IMR-90 (cell line): ENCODE data around the gene CSNK2A1. TPM values are rescaled to one million over a fixed set of nuclear protein-coding genes. Genes with fewer than 3 reads are reported as not detected.

Experiments used
- ATAC-seq: fragments of 200-7000 bp; cut with Tn5 transposase; 2 replicates; pipeline ENCODE4 v1.9.1; 2020; ENCODE audit warnings: low read depth, mild to moderate bottlenecking, moderate library complexity
- BruUV-seq: library from RNA; stranded (reverse); fragments of 400-500 nt; replicated peaks from 2 replicates; lab custom pipeline; 2021; lab: Mats Ljungman, UMichigan
- CTCF ChIA-PET: fragments of 300-600 bp; formaldehyde crosslinking; extraction: SDS; loops from one replicate; lab custom pipeline; 2021; ENCODE audit warnings: antibody characterized with exemption; lab: Yijun Ruan, JAX
- POLR2A ChIA-PET: fragments of 300-600 bp; sonication (Branson Sonifier 250); formaldehyde crosslinking; loops from one replicate; lab custom pipeline; 2022; ENCODE audit warnings: antibody characterized with exemption; ENCODE audit not compliant: unreplicated experiment; lab: Charles Lee
- DNase-seq: peaks from one replicate; pipeline ENCODE4 v3.0.0; 2013
- H2AFZ ChIP-seq: replicated peaks from 2 replicates; pipeline ENCODE3; 2013; ENCODE audit warnings: low read length, mild to moderate bottlenecking; ENCODE audit not compliant: poor library complexity
- H2AK5ac ChIP-seq: 2 replicates; pipeline ENCODE4 v1.6.1; 2013; ENCODE audit warnings: low read depth, low read length, inconsistent platforms
- H2AK9ac ChIP-seq: replicated peaks from 2 replicates; pipeline ENCODE3; 2013; ENCODE audit warnings: mild to moderate bottlenecking, low read depth, low read length, moderate library complexity; ENCODE audit not compliant: poor library complexity
- H2BK120ac ChIP-seq: 2 replicates; pipeline ENCODE4 v1.6.1; 2013; ENCODE audit warnings: low read depth, low read length, inconsistent platforms
- H2BK15ac ChIP-seq: 3 replicates; pipeline ENCODE4 v1.6.1; 2013; ENCODE audit warnings: low read depth, low read length, inconsistent platforms
- H2BK20ac ChIP-seq: 2 replicates; pipeline ENCODE4 v1.6.1; 2013; ENCODE audit warnings: low read depth, mild to moderate bottlenecking, inconsistent platforms, low read length, moderate library complexity
- H2BK5ac ChIP-seq: 2 replicates; pipeline ENCODE4 v1.6.1; 2013; ENCODE audit warnings: mild to moderate bottlenecking, low read depth, low read length, inconsistent platforms; ENCODE audit not compliant: poor library complexity, severe bottlenecking
- H3K14ac ChIP-seq: replicated peaks from 2 replicates; pipeline ENCODE4 v1.6.1; 2013; ENCODE audit warnings: low read depth, low read length, inconsistent platforms
- H3K18ac ChIP-seq: 2 replicates; pipeline ENCODE4 v1.6.1; 2013; ENCODE audit warnings: low read depth, low read length, control low read depth
- H3K23ac ChIP-seq: 2 replicates; pipeline ENCODE4 v1.6.1; 2013; ENCODE audit warnings: low read depth, low read length, inconsistent platforms
- H3K27ac ChIP-seq: 2 replicates; pipeline ENCODE4 v1.5.1; 2013; ENCODE audit warnings: mild to moderate bottlenecking, control low read depth, low read length; ENCODE audit not compliant: insufficient read depth
- H3K27me3 ChIP-seq: 2 replicates; pipeline ENCODE4 v1.6.1; 2013; ENCODE audit warnings: low read length; ENCODE audit not compliant: control insufficient read depth, insufficient read depth
- H3K36me3 ChIP-seq: 2 replicates; pipeline ENCODE4 v1.6.1; 2013; ENCODE audit warnings: low read length, mixed read lengths; ENCODE audit not compliant: control insufficient read depth, insufficient read depth
- H3K4ac ChIP-seq: 2 replicates; pipeline ENCODE4 v1.6.1; 2013; ENCODE audit warnings: low read depth, low read length, inconsistent platforms
- H3K4me1 ChIP-seq: 2 replicates; pipeline ENCODE4 v1.6.1; 2013; ENCODE audit warnings: low read length, mixed read lengths; ENCODE audit not compliant: control insufficient read depth, insufficient read depth
- H3K4me2 ChIP-seq: 2 replicates; pipeline ENCODE4 v1.6.1; 2013; ENCODE audit warnings: low read depth, mild to moderate bottlenecking, control low read depth, low read length, moderate library complexity
- H3K4me3 ChIP-seq: 2 replicates; pipeline ENCODE4 v1.5.1; 2013; ENCODE audit warnings: low read depth, mild to moderate bottlenecking, control low read depth, low read length, moderate library complexity; ENCODE audit not compliant: insufficient read depth
- H3K56ac ChIP-seq: 2 replicates; pipeline ENCODE4 v1.6.1; 2013; ENCODE audit warnings: low read length, inconsistent platforms; ENCODE audit not compliant: insufficient read depth; ENCODE audit errors: extremely low read depth
- H3K79me1 ChIP-seq, 2 experiments: 2 replicates each; pipeline ENCODE4 v1.6.1; 2013; ENCODE audit warnings: low read length in 2 of 2, inconsistent platforms in 1 of 2, low read depth in 1 of 2
- H3K9ac ChIP-seq: 2 replicates; pipeline ENCODE4 v1.6.1; 2013; ENCODE audit warnings: low read depth, low read length, control low read depth
- H3K9me1 ChIP-seq: 2 replicates; pipeline ENCODE4 v1.6.1; 2013; ENCODE audit warnings: low read length, inconsistent platforms; ENCODE audit not compliant: insufficient read depth
- H3K9me3 ChIP-seq: 2 replicates; pipeline ENCODE4 v1.6.1; 2013; ENCODE audit warnings: low read length; ENCODE audit not compliant: control insufficient read depth, insufficient read depth
- H4K20me1 ChIP-seq: 2 replicates; pipeline ENCODE4 v1.6.1; 2013; ENCODE audit warnings: low read length, inconsistent platforms; ENCODE audit not compliant: insufficient read depth
- H4K5ac ChIP-seq: 2 replicates; pipeline ENCODE4 v1.6.1; 2013; ENCODE audit warnings: mild to moderate bottlenecking, low read depth, low read length, control low read depth
- H4K8ac ChIP-seq, 2 experiments: 2 replicates each; pipeline ENCODE4 v1.6.1; 2013; ENCODE audit warnings: low read depth in 2 of 2, low read length in 2 of 2, control low read depth in 1 of 2, inconsistent platforms in 1 of 2
- H4K91ac ChIP-seq: 2 replicates; pipeline ENCODE4 v1.6.1; 2013; ENCODE audit warnings: low read depth, low read length, inconsistent platforms; ENCODE audit not compliant: insufficient read depth
- CTCF ChIP-seq: conservative IDR thresholded peaks from 2 replicates; pipeline ENCODE4 v1.5.1; 2012; ENCODE audit warnings: mild to moderate bottlenecking, low read depth, low read length, improper control_type of control experiment
- FOS ChIP-seq: fragments of 150-350 bp; IDR thresholded peaks from 2 replicates; pipeline ENCODE4 v1.6.1; 2016; ENCODE audit warnings: low read depth, low read length
- RFX5 ChIP-seq: IDR thresholded peaks from 2 replicates; pipeline ENCODE4 v1.8.0; 2012; ENCODE audit warnings: low read depth, mild to moderate bottlenecking, low read length, moderate library complexity
- SMC3 ChIP-seq: fragments of 150-350 bp; IDR thresholded peaks from 2 replicates; pipeline ENCODE4 v1.6.1; 2016; ENCODE audit warnings: low read depth, mild to moderate bottlenecking, antibody characterized with exemption, low read length, moderate library complexity
- WGBS, 2 experiments: methylation state at CpG; one replicate each; pipeline versions ENCODE4 v1.1.5 to v1.1.7; 2013; ENCODE audit warnings: missing lambda C conversion rate in 2 of 2; ENCODE audit not compliant: insufficient read length in 1 of 2; ENCODE audit errors: extremely low coverage in 2 of 2; 5-methylcytosine and 5-hydroxymethylcytosine counted together
- dilution Hi-C: fragments of 300-500 bp; cut with HindIII; formaldehyde crosslinking; loops from one replicate; pipeline ENCODE4 v1.14.3; 2018; ENCODE audit warnings: low sequenced_read_pairs; ENCODE audit not compliant: unreplicated experiment
- in situ Hi-C: fragments of 300-500 bp; cut with MboI; formaldehyde crosslinking; loops from 3 replicates; pipeline ENCODE4 v1.14.3; 2019; ENCODE audit warnings: low sequenced_read_pairs, inconsistent platforms, mixed read lengths
- intact Hi-C: fragments of 100-400 bp; cut with micrococcal nuclease; formaldehyde crosslinking; loops from 2 replicates; pipeline ENCODE4 v1.10.0; 2022
- polyA plus RNA-seq, 3 experiments: library from polyadenylated mRNA; depleted of rRNA; stranded (reverse); fragments of >200 nt; gene quantifications; 2 replicates each; pipeline ENCODE4 v1.2.3, GENCODE V29; 2012; ENCODE audit warnings: low replicate concordance in 1 of 3
- total RNA-seq: library from RNA; depleted of rRNA; stranded (reverse); fragments of >200 nt; gene quantifications from 2 replicates; pipeline ENCODE4 v1.2.3, GENCODE V29; 2012

CSNK2A1 gene
- total and polyA plus RNA-seq, 2 of the 4 experiments (the other 2 are of a cell fraction), result 86.3 to 151 TPM

DNA sequence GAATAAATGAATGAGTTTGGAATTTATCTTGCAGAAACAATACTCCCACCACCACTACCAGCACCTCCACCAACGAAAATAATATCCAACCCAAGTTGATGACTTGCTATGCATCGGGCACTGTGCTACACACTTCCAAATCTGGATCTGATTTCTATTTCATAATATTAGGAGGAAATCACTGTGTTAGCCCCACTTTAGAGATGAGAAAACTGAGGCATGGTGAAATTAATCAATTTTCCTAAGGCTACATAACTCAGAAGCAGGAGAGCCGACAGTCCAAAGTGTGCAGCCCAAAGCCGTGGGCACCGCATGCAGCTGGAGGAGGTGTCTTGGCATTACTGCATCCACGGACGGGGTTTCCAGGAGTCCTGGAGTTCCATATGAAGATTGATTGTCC is 48.9 kb upstream of the CSNK2A1 start:
- no peak overlapping the region for H3K27ac ChIP-seq
- no peak overlapping the region for H2BK5ac ChIP-seq
- intact Hi-C loops (no loop called here), in situ Hi-C loops (no loop called here), dilution Hi-C loops (no loop called here)
- no peak overlapping the region for H2BK120ac ChIP-seq
- no peaks in the 10 kb centered on the region for H4K20me1 ChIP-seq
- H3K14ac ChIP-seq, result no peak overlapping the region
- H3K56ac ChIP-seq, result no peak overlapping the region
- peaks cover 12% of the 10 kb centered on the region for H3K27me3 ChIP-seq
- H3K9me1 ChIP-seq, result no peaks in the 10 kb centered on the region; the same call in 1 of the 2 replicates
- H2AK9ac ChIP-seq, result no peak overlapping the region
- no peak overlapping the region for H2BK20ac ChIP-seq
- H2AFZ ChIP-seq, result no peak overlapping the region
- no peak overlapping the region for H3K4me2 ChIP-seq
- ChIA-PET POLR2A (no interaction called here), CTCF (no interaction called here)
- no peaks in the 10 kb centered on the region for H3K4me1 ChIP-seq
- no peak overlapping the region for H3K4me3 ChIP-seq
- H4K8ac ChIP-seq, result no peak overlapping the region
- DNase-seq (no peak), ATAC-seq (no peak)
- no peak overlapping the region for H2BK15ac ChIP-seq
- WGBS, 2 experiments, result no CpG with 5 or more reads among the region's 7 CpGs
- no TSS peak for BruUV-seq
- H3K18ac ChIP-seq, result no peak overlapping the region
- no peak overlapping the region for H2AK5ac ChIP-seq
- H3K79me1 ChIP-seq, result no peaks in the 10 kb centered on the region
- no peak overlapping the region for H4K5ac ChIP-seq
- H3K9me3 ChIP-seq, result no peaks in the 10 kb centered on the region
- no peak overlapping the region for H4K91ac ChIP-seq
- no peaks in the 10 kb centered on the region for H3K36me3 ChIP-seq
- TF ChIP-seq RFX5 (no peak), CTCF (no peak), FOS (no peak), SMC3 (no peak)
- no peak overlapping the region for H3K23ac ChIP-seq
- no peak overlapping the region for H3K4ac ChIP-seq
- H3K9ac ChIP-seq, result no peak overlapping the region
